DOHH2 (cell line): ENCODE results near the gene MYO10.

Experiments
- EZH2phosphoT487 ChIP-seq: fragments of 200-600 bp; sonication (generic); IDR thresholded peaks from 2 replicates; pipeline ENCODE4 v1.6.1; 2017; ENCODE audit warnings: borderline replicate concordance, mild to moderate bottlenecking, antibody characterized with exemption, low read length, moderate library complexity, mixed read lengths
- TF ChIP-seq, protein P1 (sequence below): fragments of 200-600 bp; sonication (generic); IDR thresholded peaks from one replicate; pipeline ENCODE4 v1.5.1; 2014; ENCODE audit warnings: antibody characterized with exemption, mild to moderate bottlenecking, low read depth, low read length; ENCODE audit not compliant: poor library complexity, severe bottlenecking

GRCh38 chr5:16800477-16800876, 135.6 kb downstream of the MYO10 start:
- TF ChIP-seq, protein P1, sequence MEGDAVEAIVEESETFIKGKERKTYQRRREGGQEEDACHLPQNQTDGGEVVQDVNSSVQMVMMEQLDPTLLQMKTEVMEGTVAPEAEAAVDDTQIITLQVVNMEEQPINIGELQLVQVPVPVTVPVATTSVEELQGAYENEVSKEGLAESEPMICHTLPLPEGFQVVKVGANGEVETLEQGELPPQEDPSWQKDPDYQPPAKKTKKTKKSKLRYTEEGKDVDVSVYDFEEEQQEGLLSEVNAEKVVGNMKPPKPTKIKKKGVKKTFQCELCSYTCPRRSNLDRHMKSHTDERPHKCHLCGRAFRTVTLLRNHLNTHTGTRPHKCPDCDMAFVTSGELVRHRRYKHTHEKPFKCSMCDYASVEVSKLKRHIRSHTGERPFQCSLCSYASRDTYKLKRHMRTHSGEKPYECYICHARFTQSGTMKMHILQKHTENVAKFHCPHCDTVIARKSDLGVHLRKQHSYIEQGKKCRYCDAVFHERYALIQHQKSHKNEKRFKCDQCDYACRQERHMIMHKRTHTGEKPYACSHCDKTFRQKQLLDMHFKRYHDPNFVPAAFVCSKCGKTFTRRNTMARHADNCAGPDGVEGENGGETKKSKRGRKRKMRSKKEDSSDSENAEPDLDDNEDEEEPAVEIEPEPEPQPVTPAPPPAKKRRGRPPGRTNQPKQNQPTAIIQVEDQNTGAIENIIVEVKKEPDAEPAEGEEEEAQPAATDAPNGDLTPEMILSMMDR: no peak
- TF ChIP-seq EZH2phosphoT487: no peak
